OCI-LY1 (cell line): ENCODE results near the gene LOXL3.

Source experiments
- CTCF ChIP-seq: fragments of 200-600 bp; sonication (generic), shearing (Covaris generic); IDR thresholded peaks from 2 replicates; pipeline ENCODE4 v1.5.1; 2017; ENCODE audit warnings: mild to moderate bottlenecking, antibody characterized with exemption, low read length, moderate library complexity, mixed read lengths
- EZH2 ChIP-seq: fragments of 200-600 bp; sonication (generic), shearing (Covaris generic); IDR thresholded peaks from 2 replicates; pipeline ENCODE4 v1.8.0; 2017; ENCODE audit warnings: borderline replicate concordance, mixed run types, mild to moderate bottlenecking, antibody characterized with exemption, low read length, moderate library complexity, mixed read lengths

DNA sequence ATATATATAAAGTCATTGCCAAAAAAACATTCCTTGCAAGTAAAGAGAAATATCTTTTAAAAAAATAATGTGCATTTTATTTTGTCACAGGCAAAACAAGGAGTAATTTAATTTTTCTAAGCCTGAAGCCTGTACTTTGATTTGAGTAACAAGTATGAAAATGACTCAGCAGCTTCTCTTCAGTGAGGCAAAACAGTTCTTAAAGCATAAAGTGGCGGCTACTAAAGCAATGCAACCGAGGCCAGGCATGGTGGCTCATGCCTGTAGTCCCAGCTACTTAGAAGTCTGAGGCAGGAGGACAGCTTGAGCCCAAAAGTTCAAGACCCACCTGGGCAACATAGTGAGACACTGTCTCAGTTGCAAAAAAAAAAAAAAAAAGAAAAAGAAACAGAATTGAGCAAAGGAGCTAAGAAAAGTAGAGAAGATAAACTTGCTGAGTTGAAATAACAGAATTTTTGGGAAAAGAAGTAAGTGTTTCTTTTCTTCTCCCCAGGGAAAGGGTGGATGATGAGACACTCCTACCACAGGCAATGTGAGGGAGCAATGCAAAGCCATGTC lies 30.4 kb upstream of the LOXL3 start:
- no peak for TF ChIP-seq CTCF
- no peak for TF ChIP-seq EZH2
